GM10266 (cell line): Measurements from ENCODE around the gene MAP3K21.
A peak's percentile ranks its signal among the peaks of the same experiment; 100 is the strongest.

ENCODE experiments used
- DNase-seq: peaks from one replicate; pipeline ENCODE4 v3.0.0; 2012; ENCODE audit errors: extremely low spot score
- TF ChIP-seq, protein P1 (sequence below): IDR thresholded peaks from 2 replicates; pipeline ENCODE4 v1.5.1; 2012; ENCODE audit warnings: mild to moderate bottlenecking, low read depth; ENCODE audit not compliant: control insufficient read depth, insufficient read depth; ENCODE audit errors: missing control alignments

The MAP3K21 gene

DNA sequence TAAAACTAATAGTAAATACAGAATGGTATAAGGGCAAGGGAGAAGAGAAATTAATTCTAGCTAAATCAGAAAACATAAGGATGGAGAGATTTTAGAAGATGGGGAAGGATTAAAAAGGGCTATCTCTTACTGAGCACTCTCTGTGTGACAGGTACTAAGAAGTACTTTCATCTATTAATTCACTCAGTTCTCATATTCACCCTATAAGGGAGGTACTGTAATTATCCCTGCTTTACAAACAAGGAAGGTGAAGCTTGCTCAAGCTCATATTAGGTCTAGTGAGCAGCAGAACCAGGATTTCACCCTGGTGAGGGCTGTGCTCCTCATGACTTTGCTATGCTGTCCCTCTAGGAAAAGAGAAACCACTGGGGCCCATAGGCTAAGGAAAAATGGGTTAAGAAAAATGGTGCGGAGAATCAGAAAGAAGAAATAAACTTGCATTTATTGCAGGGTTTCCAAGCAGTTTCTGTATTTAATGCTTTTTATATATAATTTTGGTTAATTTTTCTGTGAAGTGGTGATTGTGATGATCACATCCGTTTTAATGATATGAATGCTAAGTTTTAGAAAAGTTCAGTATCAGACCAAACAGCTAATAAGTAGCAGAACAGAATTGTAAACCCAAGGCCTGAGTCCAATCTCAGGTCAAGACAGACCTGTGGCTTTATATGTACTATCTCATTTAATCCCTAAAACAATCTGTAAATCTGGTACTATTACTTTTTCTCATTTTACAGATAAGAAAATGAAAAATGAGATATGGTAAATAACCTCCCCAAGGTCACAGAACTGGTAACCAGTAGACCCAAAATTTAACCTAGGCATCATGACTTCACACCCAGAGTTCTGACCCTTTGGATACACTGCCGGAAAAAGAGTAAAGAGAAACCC is 33.7 kb upstream of the MAP3K21 start:
- TF ChIP-seq, protein P1, sequence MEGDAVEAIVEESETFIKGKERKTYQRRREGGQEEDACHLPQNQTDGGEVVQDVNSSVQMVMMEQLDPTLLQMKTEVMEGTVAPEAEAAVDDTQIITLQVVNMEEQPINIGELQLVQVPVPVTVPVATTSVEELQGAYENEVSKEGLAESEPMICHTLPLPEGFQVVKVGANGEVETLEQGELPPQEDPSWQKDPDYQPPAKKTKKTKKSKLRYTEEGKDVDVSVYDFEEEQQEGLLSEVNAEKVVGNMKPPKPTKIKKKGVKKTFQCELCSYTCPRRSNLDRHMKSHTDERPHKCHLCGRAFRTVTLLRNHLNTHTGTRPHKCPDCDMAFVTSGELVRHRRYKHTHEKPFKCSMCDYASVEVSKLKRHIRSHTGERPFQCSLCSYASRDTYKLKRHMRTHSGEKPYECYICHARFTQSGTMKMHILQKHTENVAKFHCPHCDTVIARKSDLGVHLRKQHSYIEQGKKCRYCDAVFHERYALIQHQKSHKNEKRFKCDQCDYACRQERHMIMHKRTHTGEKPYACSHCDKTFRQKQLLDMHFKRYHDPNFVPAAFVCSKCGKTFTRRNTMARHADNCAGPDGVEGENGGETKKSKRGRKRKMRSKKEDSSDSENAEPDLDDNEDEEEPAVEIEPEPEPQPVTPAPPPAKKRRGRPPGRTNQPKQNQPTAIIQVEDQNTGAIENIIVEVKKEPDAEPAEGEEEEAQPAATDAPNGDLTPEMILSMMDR: no peak
- DNase-seq: no peak

DNA sequence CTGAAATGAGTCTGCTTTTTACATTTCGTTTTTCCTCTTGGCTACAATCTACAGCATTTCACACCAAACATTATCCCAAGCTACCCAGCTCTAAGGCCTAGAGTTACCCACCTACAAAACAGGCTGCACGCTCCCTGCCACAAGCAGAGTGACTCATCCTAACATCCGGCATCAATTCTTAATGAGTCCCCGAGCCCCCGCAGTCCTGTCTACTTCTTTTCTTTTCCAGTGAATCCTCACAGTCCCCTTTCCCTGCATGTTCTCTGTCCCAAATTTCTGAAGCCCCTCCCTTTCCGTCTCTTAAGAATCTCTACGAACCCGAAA is 32.6 kb upstream of the MAP3K21 start:
- DNase-seq: peak; percentile 35
- TF ChIP-seq, protein P1: no peak

GRCh38 chr1:233295237-233295974 is 32.1 kb upstream of the MAP3K21 start, which contains the start of gene PCNX2:
TSS of gene PCNX2 (minus strand) at chr1:233295725. CDS start at chr1:233295478, 247 bp downstream.
- peak; percentile 86 for DNase-seq
- TF ChIP-seq, protein P1: no peak

DNA sequence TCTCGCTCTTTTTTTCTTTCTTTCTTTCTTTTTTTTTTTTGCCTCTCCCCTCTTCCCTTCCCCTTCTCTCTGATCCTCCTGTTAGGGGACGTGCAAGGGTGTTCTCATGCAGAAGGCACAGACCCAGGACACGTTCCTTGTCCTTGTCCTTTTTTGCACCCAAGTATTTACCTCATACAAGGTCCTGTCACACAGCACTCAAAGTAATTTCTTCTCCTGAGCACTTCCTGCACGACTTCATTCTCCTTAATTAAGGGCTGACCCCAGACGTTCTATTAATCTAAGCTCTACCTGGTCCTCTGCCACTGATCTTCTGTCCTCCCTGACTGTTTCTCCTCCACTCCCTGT is 31.6 kb upstream of the MAP3K21 start:
- DNase-seq: no peak
- TF ChIP-seq, protein P1: no peak

DNA sequence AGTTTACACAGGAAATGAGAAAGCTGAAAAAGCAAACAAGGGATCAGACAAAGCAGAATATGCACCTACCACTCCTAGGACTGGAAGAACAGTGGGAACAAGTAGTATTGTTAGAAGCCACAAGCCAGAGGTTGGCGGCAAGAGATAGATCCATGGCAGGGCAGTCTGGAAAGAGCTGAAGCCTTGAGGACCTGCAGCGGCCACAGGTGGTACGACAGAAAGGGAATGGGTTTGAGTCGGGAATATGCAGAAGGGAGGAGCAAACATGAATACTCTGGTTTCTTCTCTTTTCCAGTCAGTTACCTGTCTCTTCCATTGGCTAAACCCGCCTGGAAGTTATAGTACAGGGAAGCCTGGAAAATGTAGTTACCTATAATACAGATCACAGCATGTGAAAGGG is 28.1 kb upstream of the MAP3K21 start:
- DNase-seq: no peak
- TF ChIP-seq, protein P1: no peak

DNA sequence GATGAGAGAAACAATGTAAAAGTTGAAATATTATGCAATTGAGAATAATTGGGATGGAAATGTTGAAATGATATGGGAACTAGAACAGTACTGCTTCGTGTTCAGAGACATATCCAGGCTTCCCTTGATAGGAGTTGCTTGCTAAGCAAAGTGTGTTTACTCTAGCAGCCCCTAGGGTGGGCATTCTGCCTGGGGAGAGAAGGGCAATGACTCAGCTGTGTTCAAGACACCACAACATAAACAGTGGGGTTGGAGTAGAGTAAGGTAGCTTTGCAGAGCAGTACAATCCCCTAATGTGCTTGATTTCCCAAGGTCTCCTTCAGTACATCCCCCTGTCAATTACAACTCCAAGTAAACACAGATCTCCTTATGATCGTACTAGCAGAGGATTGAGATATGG is 27.2 kb upstream of the MAP3K21 start:
- no peak for DNase-seq

More for the DNA sequence above, 27.2 kb upstream of the MAP3K21 start:
- TF ChIP-seq, protein P1: no peak
